SK-N-MC (cell line): Measurements from ENCODE around the gene KBTBD8.

Experiments used
- EZH2 ChIP-seq: fragments of 200-600 bp; sonication (generic); IDR thresholded peaks from one replicate; pipeline ENCODE4 v1.6.1; 2017; ENCODE audit warnings: antibody characterized with exemption
- POLR2AphosphoS5 ChIP-seq: IDR thresholded peaks from 2 replicates; pipeline ENCODE4 v1.6.1; 2012; ENCODE audit warnings: mild to moderate bottlenecking, low read depth, low read length, borderline replicate concordance

DNA sequence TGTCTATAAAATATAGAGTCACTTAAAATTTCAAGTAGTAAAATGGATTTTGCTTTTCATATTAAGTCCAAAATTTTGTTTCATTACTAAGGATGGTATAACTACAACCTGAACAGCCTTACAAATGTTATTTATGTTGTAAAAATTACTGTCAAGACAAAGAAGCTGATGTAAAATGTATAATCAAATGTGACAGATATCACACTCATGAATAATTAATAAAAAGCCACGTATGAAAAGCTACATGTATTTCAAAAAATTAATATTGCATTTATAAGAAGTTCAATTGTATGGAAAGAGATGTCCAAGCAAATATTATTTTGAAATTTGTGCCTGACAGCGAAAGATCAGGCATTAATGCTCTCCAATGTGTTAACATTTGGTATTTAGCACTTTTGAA is 48.9 kb downstream of the KBTBD8 start:
- TF ChIP-seq POLR2AphosphoS5 (no peak), EZH2 (no peak)
